HG02973 (cell line): ENCODE results near the gene DLK2.
"Not testable (repeated sequence)": the region's sequence is repeated elsewhere in the genome, so short reads cannot be mapped to it uniquely, and the experiment has no call there.

Source experiments
- ATAC-seq: cut with Tn5 transposase; IDR thresholded peaks from one replicate; pipeline ENCODE4 v1.9.1; 2021; ENCODE audit warnings: moderate library complexity; ENCODE audit not compliant: unreplicated experiment

DLK2 gene, protein sequence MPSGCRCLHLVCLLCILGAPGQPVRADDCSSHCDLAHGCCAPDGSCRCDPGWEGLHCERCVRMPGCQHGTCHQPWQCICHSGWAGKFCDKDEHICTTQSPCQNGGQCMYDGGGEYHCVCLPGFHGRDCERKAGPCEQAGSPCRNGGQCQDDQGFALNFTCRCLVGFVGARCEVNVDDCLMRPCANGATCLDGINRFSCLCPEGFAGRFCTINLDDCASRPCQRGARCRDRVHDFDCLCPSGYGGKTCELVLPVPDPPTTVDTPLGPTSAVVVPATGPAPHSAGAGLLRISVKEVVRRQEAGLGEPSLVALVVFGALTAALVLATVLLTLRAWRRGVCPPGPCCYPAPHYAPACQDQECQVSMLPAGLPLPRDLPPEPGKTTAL

GRCh38 chr6:43455531-43456428 is at the start of gene DLK2:
Gene DLK2 (minus strand): TSS chr6:43455548. CDS start chr6:43454825, 723 bp downstream.
- ATAC-seq, result no peak

DNA sequence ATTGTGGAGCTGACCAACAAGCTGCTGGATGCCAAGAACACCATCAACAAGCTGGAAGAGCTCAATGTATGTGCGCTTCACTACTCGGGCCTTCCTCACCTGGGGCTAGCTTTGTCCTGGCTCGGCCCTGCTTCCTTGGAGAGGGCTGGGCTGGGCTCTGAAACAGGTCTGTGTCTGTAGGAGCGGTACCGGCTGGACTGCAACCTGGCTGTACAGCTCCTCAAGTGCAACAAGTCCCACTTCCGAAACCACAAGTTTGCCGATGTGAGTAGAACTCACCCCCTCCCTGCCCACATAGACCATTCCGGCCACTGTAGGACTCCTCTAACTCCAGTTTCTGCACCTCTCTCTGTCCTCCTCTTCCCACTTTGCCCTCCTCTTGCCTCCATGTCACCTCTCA is 48.1 kb upstream of the DLK2 start:
- no peak for ATAC-seq

DNA sequence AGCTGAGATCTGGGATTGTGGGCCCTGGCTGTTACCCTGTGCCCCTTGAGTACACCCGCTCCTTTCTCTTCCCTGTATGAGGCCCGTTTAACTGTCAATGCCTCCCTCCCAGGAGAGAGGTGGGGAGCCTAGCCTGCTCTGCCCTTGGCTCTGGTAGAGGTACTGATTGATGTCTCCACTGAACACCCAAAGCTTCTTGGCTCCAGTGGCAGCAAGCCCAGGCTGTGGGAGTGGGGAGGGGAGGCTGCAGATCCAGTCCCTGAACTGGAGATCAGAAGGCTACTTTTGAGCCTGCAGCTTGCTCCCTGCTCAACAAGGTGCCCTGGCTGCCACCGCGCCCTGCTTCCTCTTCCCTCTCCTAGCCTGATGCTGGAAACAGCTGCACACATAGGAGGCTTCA is 47.3 kb upstream of the DLK2 start:
- ATAC-seq, result no peak

DNA sequence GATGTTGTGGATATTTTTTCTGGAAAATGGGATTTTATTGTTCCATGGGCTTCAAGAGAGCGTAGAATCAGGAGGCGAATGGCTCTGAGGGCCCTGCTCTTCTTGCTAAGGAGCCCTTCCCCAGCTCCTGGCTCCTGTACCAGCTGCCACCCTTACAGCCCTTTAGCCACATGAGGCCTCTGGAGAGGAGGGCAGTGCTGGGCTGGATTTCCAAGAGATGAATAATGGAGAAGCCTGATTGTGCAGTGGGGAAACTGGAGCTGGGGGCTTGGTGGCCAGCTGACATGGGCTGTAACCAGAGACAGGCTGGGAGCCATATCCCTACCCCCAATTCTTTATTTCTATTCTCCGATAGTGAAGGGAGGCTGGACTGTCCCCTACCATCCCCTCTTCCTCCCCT is 45.6 kb upstream of the DLK2 start:
- ATAC-seq, result no peak

- ATAC-seq, result no peak
Observed at GRCh38 chr6:43499028-43499815, 43.9 kb upstream of the DLK2 start.

DNA sequence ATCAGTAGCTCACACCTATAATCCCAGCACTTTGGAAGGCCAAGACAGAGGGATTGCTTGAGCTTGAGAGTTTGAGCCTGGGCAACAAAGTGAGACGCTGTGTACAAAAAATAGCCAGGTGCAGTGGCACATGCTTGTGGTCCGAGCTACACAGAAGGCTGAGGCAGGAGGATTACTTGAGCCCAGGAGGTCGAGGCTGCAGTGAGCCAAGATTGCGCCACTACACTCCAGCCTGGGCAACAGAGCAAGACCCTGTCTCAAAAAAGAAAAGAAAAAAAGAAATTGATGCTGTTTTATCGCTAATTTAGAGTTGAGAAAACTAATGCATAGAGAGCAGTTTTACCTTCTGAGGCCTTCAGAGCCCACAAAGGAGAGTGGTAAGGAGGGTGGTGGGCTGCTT is 42.9 kb upstream of the DLK2 start:
- not testable (repeated sequence) for ATAC-seq

DNA sequence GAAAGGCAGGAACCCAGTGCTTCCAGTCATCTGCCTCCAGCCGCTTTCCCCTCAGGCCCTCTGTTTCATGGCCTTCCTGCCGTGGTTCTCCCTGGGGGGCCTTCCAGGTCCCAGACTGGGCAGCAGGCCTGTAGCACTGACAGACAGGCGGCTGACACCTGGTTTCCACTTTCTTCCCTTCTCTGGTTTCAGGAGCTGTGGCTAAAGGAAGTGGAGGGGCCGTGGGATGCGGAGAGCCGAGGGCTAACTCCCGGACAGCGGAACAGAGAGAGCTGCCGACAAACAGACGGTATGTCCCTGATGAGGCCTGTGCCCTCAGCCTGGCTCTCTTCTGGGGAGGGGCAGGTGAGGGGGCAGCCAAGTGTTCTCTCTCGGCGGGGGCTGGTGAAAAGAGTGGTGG is 42.3 kb upstream of the DLK2 start:
- ATAC-seq, result no peak

DNA sequence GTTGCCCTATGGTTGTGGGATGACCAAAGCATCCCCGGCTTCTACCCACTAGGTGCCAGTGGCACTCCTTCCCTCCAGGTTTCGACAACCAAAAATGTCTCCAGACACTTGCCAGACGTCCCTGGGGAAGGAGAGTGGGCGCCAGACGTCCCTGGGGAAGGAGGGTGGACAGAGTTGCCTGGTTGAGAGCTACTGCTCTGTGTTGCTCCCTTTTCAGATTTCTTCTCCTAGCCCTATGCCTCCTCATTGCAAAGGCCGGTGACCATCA is 41.7 kb upstream of the DLK2 start:
- ATAC-seq, result no peak

GRCh38 chr6:43496370-43497128 is 41.2 kb upstream of the DLK2 start:
- no peak for ATAC-seq

- ATAC-seq, result no peak
Observed at GRCh38 chr6:43495409-43495941, 40.1 kb upstream of the DLK2 start.

- ATAC-seq, result no peak
Observed at GRCh38 chr6:43494766-43495165, 39.4 kb upstream of the DLK2 start.

DNA sequence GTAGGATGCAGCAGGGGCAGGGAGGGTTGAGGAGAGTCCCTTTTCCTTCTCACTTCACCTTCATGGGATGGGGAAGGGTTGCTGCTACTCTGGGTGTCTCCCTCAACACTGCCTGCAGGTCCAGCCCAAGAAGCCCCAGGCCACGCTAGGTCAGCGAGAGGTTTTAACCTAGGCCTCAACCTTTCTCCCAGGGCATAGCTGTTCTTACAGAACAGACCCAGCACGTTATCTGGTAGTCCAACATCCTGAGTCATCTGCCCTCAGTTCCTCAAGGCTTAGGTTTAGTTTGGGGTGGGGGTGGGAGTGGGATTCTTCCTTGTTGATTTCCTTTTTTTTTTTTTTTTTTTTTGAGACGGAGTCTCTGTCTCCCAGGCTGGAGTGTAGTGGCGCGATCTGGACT is 39.0 kb upstream of the DLK2 start:
- ATAC-seq, result no peak

DNA sequence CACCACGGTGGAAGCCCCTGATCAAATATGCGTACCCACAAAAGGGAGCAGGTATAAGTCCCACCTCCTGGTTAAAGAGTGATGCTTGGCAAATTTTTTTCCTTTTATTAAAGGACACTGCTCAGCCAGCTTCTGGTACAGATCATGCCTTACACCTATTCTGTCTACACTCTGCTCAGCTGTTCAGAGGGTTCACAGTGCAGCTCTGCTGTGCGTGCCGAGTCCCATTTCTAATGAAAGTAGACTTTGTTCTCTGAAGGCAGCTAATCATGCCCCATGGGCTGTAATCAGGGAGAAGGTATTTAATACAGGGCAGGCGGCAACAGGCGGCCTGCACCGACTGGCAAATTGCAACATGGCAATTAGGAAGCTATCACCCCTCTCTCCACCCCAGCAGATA is 38.5 kb upstream of the DLK2 start:
- no peak for ATAC-seq

DNA sequence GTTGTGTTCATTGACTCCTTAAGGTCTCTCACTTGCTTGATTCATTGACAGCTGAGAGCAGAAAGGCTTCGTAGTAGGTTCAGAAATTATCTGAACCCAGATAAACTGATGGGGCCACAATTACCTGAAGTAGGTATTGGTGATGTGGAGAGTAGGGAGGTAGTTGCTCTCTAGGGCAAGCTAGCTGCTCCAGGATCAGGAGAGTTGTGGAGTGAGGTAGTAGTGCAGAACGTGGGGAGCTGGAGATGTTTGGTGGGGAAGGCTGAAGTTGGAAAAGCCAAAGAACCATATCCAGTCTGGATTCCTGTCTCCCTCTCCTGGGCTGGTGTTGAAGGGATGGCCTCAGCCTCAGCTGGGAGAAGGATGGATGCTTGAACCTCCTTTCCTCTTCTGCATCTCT is 37.9 kb upstream of the DLK2 start:
- ATAC-seq, result no peak

- ATAC-seq, result no peak
Observed at GRCh38 chr6:43492673-43493072, 37.3 kb upstream of the DLK2 start.

DNA sequence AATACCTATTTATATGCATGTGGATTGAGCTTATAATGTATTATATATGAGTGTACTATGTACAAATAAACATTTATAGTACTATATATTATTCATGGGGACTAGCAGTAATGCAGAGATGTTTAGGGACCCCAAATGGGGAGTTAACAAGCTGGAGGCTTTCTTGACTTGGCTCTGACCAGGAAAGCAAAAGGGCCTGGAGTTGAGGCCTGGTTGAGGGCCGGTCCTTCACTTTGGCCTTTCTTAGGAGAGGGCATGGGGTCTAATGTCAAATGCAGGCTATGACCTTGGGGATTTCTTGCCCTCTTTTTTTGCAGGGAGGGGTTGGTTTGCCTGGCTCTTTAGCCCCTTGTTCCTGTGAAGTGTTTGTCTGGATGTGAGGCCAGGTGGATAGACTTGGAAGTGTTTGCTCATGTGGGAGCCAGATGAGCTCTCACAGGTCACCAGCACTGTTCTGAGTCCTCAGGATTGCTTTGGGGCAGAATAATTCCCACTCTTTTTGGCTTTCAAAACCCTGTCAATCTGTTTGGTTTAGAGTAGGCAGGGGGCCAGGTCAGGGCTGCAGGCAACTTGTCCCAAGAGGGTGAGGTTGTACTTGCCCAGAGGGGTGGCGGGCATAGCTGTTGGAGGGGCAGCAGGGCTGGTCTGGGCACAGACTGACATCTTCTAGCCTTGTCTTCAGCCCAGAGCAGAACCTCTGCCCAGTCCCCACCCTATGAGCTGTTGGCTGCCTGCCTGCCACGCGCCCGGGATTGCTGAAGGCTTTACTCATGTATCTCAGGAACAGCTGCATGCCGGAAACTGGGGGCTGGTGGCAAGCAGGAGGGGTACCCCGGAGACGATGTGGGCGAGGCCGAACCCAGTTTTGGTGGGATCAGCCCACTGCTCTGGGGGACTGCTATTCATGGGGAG is 36.7 kb upstream of the DLK2 start:
- ATAC-seq, result no peak

DNA sequence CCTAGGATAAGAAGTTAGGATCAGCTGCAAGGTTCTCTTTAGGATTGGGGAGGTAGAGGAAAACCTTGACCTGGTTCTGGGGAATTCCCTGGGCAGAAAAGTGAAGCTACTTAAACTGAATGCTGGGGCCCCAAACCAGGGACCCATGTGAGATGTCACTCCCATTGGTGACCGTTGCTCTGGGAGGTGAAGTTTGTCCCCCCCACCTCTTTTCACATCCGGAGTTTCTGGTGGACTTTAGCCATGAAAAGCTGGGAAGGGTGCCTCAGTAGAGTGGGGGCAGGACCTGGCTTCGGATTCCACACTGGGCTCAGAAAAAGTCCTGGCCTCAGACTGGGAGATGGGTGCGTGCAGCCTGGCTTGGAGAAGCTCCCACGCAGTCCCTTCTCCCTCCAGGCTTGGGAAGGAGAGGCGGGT is 35.2 kb upstream of the DLK2 start:
- no peak for ATAC-seq

DNA sequence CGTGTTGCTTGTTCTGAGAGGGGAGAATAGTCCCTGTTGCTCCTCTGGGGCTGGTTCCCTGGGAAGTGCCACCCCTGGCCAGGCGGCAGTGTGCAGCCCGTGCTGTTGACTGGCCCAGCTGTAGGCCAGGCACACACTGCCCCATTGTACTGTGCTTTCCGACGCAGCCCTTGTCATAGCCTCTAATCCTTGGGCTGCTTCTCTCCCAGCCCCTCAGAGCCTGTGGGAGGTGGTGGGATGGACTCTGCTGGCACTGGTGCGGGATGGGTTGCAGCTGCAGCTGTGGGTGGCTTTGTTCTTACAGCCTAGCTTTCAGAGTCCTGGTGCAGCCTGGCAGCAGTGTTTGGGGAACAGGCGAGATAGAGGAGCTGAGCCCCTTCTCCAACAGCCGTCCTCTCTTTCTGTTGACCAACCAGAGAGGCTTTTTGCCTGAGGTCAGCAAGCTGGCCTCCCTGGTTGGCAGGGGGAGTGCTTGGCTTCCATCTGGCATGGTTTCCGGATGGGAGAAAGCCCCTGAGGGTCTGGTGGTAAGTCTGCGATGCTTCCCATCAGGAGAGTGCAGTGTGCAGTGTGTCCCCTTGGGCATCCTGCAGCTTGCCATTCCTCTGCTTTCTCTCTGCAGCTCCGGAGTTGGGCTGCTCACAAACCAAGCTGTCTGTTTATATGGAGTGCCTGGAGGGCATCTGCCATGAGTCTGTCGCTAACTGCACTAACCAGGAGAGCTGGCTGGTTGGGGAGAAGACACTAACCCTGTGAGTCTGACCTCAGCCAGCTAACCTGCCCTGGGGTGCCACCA is 34.1 kb upstream of the DLK2 start:
- no peak for ATAC-seq
